SHP77 (cell line): ENCODE data around the gene RPS6KA2.

Experiments
- DNase-seq, 2 experiments: peaks; one replicate each; lab custom pipeline; 2025; lab: John Stamatoyannopoulos, UW

Gene RPS6KA2

GRCh38 chr6:166446567-166447065, 180.4 kb downstream of the RPS6KA2 start:
- DNase-seq, result no peak

GRCh38 chr6:166446146-166446545, 180.9 kb downstream of the RPS6KA2 start:
- no peak for DNase-seq

GRCh38 chr6:166444446-166444845, 182.6 kb downstream of the RPS6KA2 start:
- DNase-seq, result no peak

GRCh38 chr6:166443166-166443565, 183.9 kb downstream of the RPS6KA2 start:
- DNase-seq, result no peak

GRCh38 chr6:166442131-166442685, 184.8 kb downstream of the RPS6KA2 start:
- no peak for DNase-seq

- no peak for DNase-seq
These were observed 185.5 kb downstream of the RPS6KA2 start for GRCh38 chr6:166441325-166442078.

- no peak for DNase-seq
These were observed 186.3 kb downstream of the RPS6KA2 start for GRCh38 chr6:166440729-166441128.

- DNase-seq, result no peak
These were observed 186.9 kb downstream of the RPS6KA2 start for GRCh38 chr6:166440106-166440505.

GRCh38 chr6:166439366-166440091, 187.5 kb downstream of the RPS6KA2 start:
- DNase-seq, result peak in 1 of 2 experiments; percentile 6

GRCh38 chr6:166438211-166438861, 188.7 kb downstream of the RPS6KA2 start:
- no peak for DNase-seq

- DNase-seq, result no peak
These were observed 189.4 kb downstream of the RPS6KA2 start for GRCh38 chr6:166437661-166438060.

GRCh38 chr6:166436195-166437139, 190.6 kb downstream of the RPS6KA2 start:
- DNase-seq, result no peak

- DNase-seq, result no peak
These were observed 191.5 kb downstream of the RPS6KA2 start for GRCh38 chr6:166435574-166435973.

- DNase-seq, result no peak
These were observed 192.7 kb downstream of the RPS6KA2 start for GRCh38 chr6:166434336-166434735.

GRCh38 chr6:166433096-166433495, 194.0 kb downstream of the RPS6KA2 start:
- DNase-seq, result no peak

- DNase-seq, result no peak
These were observed 196.8 kb downstream of the RPS6KA2 start for GRCh38 chr6:166430269-166430668.

GRCh38 chr6:166424431-166424830, 202.6 kb downstream of the RPS6KA2 start:
- DNase-seq, result no peak

GRCh38 chr6:166423781-166424180, 203.3 kb downstream of the RPS6KA2 start:
- DNase-seq, result no peak

- DNase-seq, result no peak
These were observed 203.9 kb downstream of the RPS6KA2 start for GRCh38 chr6:166423051-166423745.

GRCh38 chr6:166422201-166422940, 204.7 kb downstream of the RPS6KA2 start:
- no peak for DNase-seq
